Measurements from ENCODE around the gene OCIAD1. TPM values are rescaled to one million over a fixed set of nuclear protein-coding genes. Genes with fewer than 3 reads are reported as not detected.

The OCIAD1 gene
- total and polyA plus RNA-seq, 10 of the 15 experiments (the other 5 are each of a cell fraction or from before 2014, with no cell fraction given) = 89.1 to 196 (median 136) TPM

DNA sequence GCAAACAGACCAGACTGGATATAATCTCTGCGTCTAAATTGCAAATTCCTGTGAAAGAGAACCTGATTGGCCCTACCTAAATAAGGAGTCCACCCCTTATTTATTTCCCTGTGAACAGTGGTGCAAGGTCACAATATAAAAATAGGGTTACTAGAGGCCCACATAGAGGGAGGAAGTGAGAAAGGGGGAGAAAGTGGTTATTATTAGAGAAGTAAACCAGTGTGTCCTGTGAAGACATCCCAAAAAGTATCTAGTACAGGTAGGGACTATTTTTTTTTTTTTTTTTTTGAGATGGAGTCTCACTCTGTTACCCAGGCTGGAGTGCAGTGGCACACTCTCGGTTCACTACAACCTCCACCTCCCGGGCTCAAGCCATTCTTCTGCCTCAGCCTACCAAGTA is 35.8 kb upstream of the OCIAD1 start (continued):
- TF ChIP-seq, protein P1, sequence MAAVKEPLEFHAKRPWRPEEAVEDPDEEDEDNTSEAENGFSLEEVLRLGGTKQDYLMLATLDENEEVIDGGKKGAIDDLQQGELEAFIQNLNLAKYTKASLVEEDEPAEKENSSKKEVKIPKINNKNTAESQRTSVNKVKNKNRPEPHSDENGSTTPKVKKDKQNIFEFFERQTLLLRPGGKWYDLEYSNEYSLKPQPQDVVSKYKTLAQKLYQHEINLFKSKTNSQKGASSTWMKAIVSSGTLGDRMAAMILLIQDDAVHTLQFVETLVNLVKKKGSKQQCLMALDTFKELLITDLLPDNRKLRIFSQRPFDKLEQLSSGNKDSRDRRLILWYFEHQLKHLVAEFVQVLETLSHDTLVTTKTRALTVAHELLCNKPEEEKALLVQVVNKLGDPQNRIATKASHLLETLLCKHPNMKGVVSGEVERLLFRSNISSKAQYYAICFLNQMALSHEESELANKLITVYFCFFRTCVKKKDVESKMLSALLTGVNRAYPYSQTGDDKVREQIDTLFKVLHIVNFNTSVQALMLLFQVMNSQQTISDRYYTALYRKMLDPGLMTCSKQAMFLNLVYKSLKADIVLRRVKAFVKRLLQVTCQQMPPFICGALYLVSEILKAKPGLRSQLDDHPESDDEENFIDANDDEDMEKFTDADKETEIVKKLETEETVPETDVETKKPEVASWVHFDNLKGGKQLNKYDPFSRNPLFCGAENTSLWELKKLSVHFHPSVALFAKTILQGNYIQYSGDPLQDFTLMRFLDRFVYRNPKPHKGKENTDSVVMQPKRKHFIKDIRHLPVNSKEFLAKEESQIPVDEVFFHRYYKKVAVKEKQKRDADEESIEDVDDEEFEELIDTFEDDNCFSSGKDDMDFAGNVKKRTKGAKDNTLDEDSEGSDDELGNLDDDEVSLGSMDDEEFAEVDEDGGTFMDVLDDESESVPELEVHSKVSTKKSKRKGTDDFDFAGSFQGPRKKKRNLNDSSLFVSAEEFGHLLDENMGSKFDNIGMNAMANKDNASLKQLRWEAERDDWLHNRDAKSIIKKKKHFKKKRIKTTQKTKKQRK (IDR thresholded peaks at IDR 0.05; ENCODE audit: low read depth, low read length) = no peak
- TF ChIP-seq POLR2A (IDR thresholded peaks at IDR 0.05; ENCODE audit: low read depth, low read length) (no peak), NFXL1 (IDR thresholded peaks at IDR 0.05; ENCODE audit: borderline replicate concordance) (no peak)

DNA sequence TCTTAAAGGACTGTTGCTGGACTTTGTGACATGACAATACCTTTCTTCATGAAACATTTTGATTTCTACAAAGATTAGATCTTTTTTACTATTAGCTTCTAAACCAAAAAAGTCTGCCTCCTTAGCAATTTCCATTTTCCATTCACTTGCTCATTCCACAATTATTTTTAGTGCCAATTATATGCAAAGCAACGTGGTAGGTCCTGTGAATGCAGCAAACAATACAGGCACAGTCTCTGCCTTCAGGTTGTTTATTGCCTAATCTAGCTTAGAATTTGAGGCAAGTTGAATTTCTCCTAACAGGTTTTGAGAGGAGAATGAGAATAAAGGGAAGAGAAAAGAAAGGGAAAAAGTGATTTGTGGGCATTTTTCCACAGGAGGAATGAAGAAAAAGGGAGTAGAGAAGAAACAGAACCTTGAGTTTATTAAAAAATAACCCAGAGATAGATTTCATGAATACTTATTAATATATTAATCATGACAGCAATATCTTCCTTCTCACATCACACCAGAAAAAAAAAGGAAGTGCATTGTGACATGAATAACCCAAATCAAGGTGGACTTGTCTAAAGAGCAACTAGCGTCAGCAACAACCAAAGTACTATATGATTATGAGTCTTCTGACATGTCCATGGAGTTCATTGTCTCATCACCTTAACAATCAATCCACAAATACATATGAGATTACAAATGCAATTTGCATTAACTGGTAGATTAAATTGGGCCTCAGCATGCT is 34.5 kb upstream of the OCIAD1 start:
- ChIA-PET CTCF (interaction anchor here (1.0 kb wide), 1 partner anchor 9 kb away, joined by 3 read pairs; no protein-coding TSS in a partner anchor), SMC1A (ENCODE audit: uncharacterized antibody, unreplicated experiment) (interaction anchor here (1.4 kb wide), 1 partner anchor 9 kb away, joined by 4 read pairs; no protein-coding TSS in a partner anchor), POLR2A (no interaction called here), RAD21 (ENCODE audit: unreplicated experiment) (no interaction called here)
- TF ChIP-seq SPI1 (IDR thresholded peaks at IDR 0.05; ENCODE audit: borderline replicate concordance, insufficient read depth, low read depth, low read length) = peak; percentile 32; the same call in 1 of the 2 replicates
- no peak for TF ChIP-seq JUND (IDR thresholded peaks at IDR 0.05; ENCODE audit: low read depth, low read length)
- no peaks in the 10 kb centered on the region for H3K9me3 ChIP-seq (replicated peaks; ENCODE audit: control insufficient read depth, insufficient read depth, low read length)
- no peak overlapping the region for H3K4me3 ChIP-seq
- WGBS (ENCODE audit: insufficient coverage, insufficient replicate concordance, low lambda C conversion rate, missing lambda C conversion rate) = 52% methylated on average over 2 of the region's 2 CpGs
- intact Hi-C loops (cut with micrococcal nuclease; ENCODE audit: unreplicated experiment) = no loop called here
- in situ Hi-C loops (cut with MboI) = no loop called here
- no peaks in the 10 kb centered on the region for H3K27me3 ChIP-seq (replicated peaks in 1 of 2; ENCODE audit: control insufficient read depth in 2 of 2, insufficient read depth in 2 of 2, low read length in 1 of 2)
- H4K20me1 ChIP-seq (ENCODE audit: control insufficient read depth, insufficient read depth) = no peaks in the 10 kb centered on the region
- no peak overlapping the region for H2AFZ ChIP-seq (ENCODE audit: control insufficient read depth, low read depth, low read length)
- peaks cover 21% of the 10 kb centered on the region for H3K4me1 ChIP-seq (ENCODE audit: control insufficient read depth, insufficient read depth, low read length)
- no peak for DNase-seq (ENCODE audit: low read depth, low spot score)
- BruUV-seq (replicated peaks) = no TSS peak
- H3K9ac ChIP-seq (ENCODE audit: control insufficient read depth, insufficient read depth, low read length) = no peak overlapping the region
- H3K4me2 ChIP-seq (ENCODE audit: control insufficient read depth, insufficient read depth) = no peak overlapping the region
- H3K27ac ChIP-seq (ENCODE audit: control insufficient read depth, insufficient read depth) = no peak overlapping the region
- no peak for FAIRE-seq
- H3K79me2 ChIP-seq (ENCODE audit: control insufficient read depth, insufficient read depth, low read length) = no peaks in the 10 kb centered on the region
- no peaks in the 10 kb centered on the region for H3K36me3 ChIP-seq (ENCODE audit: control insufficient read depth in 2 of 2, insufficient read depth in 2 of 2, low read length in 1 of 2)
- ATAC-seq = no peak

Measured in GM12878 (cell line).